ENCODE data around the gene GTPBP2. TPM values are rescaled to one million over a fixed set of nuclear protein-coding genes. Genes with fewer than 3 reads are reported as not detected.
A peak's percentile ranks its signal among the peaks of the same experiment; 100 is the strongest.

GTPBP2 gene
- total and polyA plus RNA-seq, 2 of the 13 experiments (the other 11 are each of a cell fraction or from before 2014, with no cell fraction given) = 26.9 to 88.2 TPM

- TF ChIP-seq ZNF142 (CRISPR knock-in tag; IDR thresholded peaks at IDR 0.05) = peak; percentile 31; the same call in 1 of the 2 replicates
- peak; percentile 32; the same call in 1 of the 2 replicates for TF ChIP-seq ZNF740 (CRISPR knock-in tag; IDR thresholded peaks at IDR 0.05)
- TF ChIP-seq ZSCAN31 (CRISPR knock-in tag; IDR thresholded peaks at IDR 0.05; ENCODE audit: low read depth) = peak; percentile 76
- 0 out of 2 replicates have a peak, but pooled peaks have one; percentile 66 for TF ChIP-seq MYC (CRISPR knock-in tag; IDR thresholded peaks at IDR 0.05; ENCODE audit: borderline replicate concordance)
- TF ChIP-seq REPIN1 (CRISPR knock-in tag; IDR thresholded peaks at IDR 0.05; ENCODE audit: borderline replicate concordance, low read depth) = peak; percentile 81
- peak; percentile 67; the same call in 1 of the 2 replicates for TF ChIP-seq ZNF792 (CRISPR knock-in tag; IDR thresholded peaks at IDR 0.05)
- TF ChIP-seq ZBTB20 (CRISPR knock-in tag; IDR thresholded peaks at IDR 0.05; ENCODE audit: borderline replicate concordance, low read depth) = peak; percentile 43; the same call in 1 of the 2 replicates
- no peak for TF ChIP-seq ZNF101 (CRISPR knock-in tag; IDR thresholded peaks at IDR 0.05; ENCODE audit: borderline replicate concordance, low read depth)
These were observed 38.4 kb upstream of the GTPBP2 start (continued) for GRCh38 chr6:43667245-43668150.
